SU-DHL-6 (cell line): ENCODE data around the gene DCANP1.

ENCODE experiments used
- CTCF ChIP-seq: fragments of 200-600 bp; sonication (generic); IDR thresholded peaks from one replicate; pipeline ENCODE4 v1.5.1; 2017; ENCODE audit warnings: antibody characterized with exemption, mild to moderate bottlenecking, low read length, moderate library complexity; ENCODE audit not compliant: insufficient read depth, poor library complexity, severe bottlenecking
- EZH2phosphoT487 ChIP-seq: fragments of 200-600 bp; sonication (generic), shearing (Covaris generic); conservative IDR thresholded peaks from 2 replicates; pipeline ENCODE4 v1.6.1; 2018; ENCODE audit warnings: mild to moderate bottlenecking, antibody characterized with exemption, low read length, moderate library complexity, mixed read lengths

GRCh38 chr5:135417083-135417482 lies 30.1 kb downstream of the DCANP1 start:
- no peak for TF ChIP-seq EZH2phosphoT487
- no peak for TF ChIP-seq CTCF
